HEK293 (cell line): ENCODE data around the gene ZNF83.

Experiments used
- OVOL3 ChIP-seq: fragments of 450-650 bp; formaldehyde crosslinking; IDR thresholded peaks from 2 replicates; pipeline ENCODE4 v1.5.1; 2016; ENCODE audit warnings: missing biosample characterization, missing genetic modification characterization
- YY2 ChIP-seq: fragments of 450-650 bp; formaldehyde crosslinking; IDR thresholded peaks from 2 replicates; pipeline ENCODE4 v1.5.1; 2016; ENCODE audit warnings: missing biosample characterization, missing genetic modification characterization
- TF ChIP-seq, protein P1 (sequence below): fragments of 450-650 bp; formaldehyde crosslinking; IDR thresholded peaks from 2 replicates; pipeline ENCODE4 v1.5.1; 2016; ENCODE audit warnings: missing biosample characterization, missing genetic modification characterization

DNA sequence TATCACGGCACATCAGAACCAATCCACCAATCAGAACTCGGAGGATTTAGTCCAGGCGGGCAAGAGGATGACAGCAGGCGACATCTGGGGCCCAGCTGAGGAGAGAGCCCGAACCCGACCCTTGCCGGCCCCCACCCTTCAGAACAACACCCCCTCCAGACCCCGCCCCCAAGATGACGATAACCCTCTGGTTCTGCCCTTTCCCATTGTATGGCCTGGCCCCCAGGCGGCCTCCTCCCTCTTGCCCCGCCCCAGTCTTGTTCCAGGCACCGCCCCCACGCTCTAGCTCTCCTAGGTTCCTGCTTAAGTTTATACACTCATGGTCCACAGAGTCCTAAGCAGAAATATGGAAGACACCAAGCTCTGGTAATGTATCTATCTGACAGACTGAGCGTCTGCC, 2.8 kb upstream of the ZNF83 start:
- TF ChIP-seq, protein P1, sequence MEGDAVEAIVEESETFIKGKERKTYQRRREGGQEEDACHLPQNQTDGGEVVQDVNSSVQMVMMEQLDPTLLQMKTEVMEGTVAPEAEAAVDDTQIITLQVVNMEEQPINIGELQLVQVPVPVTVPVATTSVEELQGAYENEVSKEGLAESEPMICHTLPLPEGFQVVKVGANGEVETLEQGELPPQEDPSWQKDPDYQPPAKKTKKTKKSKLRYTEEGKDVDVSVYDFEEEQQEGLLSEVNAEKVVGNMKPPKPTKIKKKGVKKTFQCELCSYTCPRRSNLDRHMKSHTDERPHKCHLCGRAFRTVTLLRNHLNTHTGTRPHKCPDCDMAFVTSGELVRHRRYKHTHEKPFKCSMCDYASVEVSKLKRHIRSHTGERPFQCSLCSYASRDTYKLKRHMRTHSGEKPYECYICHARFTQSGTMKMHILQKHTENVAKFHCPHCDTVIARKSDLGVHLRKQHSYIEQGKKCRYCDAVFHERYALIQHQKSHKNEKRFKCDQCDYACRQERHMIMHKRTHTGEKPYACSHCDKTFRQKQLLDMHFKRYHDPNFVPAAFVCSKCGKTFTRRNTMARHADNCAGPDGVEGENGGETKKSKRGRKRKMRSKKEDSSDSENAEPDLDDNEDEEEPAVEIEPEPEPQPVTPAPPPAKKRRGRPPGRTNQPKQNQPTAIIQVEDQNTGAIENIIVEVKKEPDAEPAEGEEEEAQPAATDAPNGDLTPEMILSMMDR: no peak
- TF ChIP-seq YY2: no peak
- TF ChIP-seq OVOL3 (tag by site-specific recombination): no peak
